CD14-positive monocyte (primary cell): ENCODE results near the gene HSPA12A. TPM values are rescaled to one million over a fixed set of nuclear protein-coding genes. Genes with fewer than 3 reads are reported as not detected.

Experiments used
- DNase-seq, 3 donors: peaks; one replicate each; pipeline ENCODE4 v3.0.0-alpha.2; 2011 to 2022
- H2AFZ ChIP-seq: 2 replicates; pipeline ENCODE4 v1.6.0; 2012; ENCODE audit warnings: mild to moderate bottlenecking, low read depth, low read length, inconsistent platforms; ENCODE audit not compliant: insufficient read depth, poor library complexity, severe bottlenecking
- H3K27ac ChIP-seq, 2 donors: 1 replicate in 1 of 2; 2 replicates in 1 of 2; pipeline ENCODE4 v1.5.1; 2012 to 2013; ENCODE audit warnings: low read length in 2 of 2, control low read depth in 1 of 2, inconsistent platforms in 1 of 2, low read depth in 1 of 2, mild to moderate bottlenecking in 1 of 2
- H3K27me3 ChIP-seq, 2 donors: one replicate each; pipeline versions ENCODE4 v1.6.0 to v1.6.1; 2011 to 2013; ENCODE audit warnings: low read length in 2 of 2; ENCODE audit not compliant: control insufficient read depth in 2 of 2, insufficient read depth in 2 of 2
- H3K36me3 ChIP-seq, 2 donors: replicated peaks in 1 of 2; 1 replicate in 1 of 2; 2 replicates in 1 of 2; pipeline versions ENCODE4 v1.5.1 to v1.6.1; 2012 to 2013; ENCODE audit warnings: low read length in 2 of 2, control low read depth in 1 of 2, inconsistent platforms in 1 of 2, mild to moderate bottlenecking in 1 of 2; ENCODE audit not compliant: insufficient read depth in 2 of 2, control insufficient read depth in 1 of 2
- H3K4me1 ChIP-seq, 2 donors: 1 replicate in 1 of 2; 2 replicates in 1 of 2; pipeline versions ENCODE4 v1.5.1 to v1.6.1; 2012 to 2013; ENCODE audit warnings: low read length in 2 of 2, control low read depth in 1 of 2, inconsistent platforms in 1 of 2, mild to moderate bottlenecking in 1 of 2, moderate library complexity in 1 of 2; ENCODE audit not compliant: insufficient read depth in 2 of 2, control insufficient read depth in 1 of 2
- H3K4me2 ChIP-seq: replicated peaks from 2 replicates; pipeline ENCODE3; 2012; ENCODE audit warnings: low read length, moderate library complexity, mild to moderate bottlenecking; ENCODE audit not compliant: poor library complexity, severe bottlenecking; ENCODE audit errors: extremely low read depth
- H3K4me3 ChIP-seq, 3 experiments: fragments of 200-600 bp in 1 of 3; sonication (generic) in 1 of 3; replicated peaks in 1 of 3; 1 replicate in 2 of 3; 2 replicates in 1 of 3; pipeline ENCODE4 v1.5.1; 2011 to 2013; ENCODE audit warnings: low read length in 3 of 3, mild to moderate bottlenecking in 3 of 3, control low read depth in 2 of 3, low read depth in 2 of 3, inconsistent platforms in 1 of 3, moderate library complexity in 1 of 3
- H3K79me2 ChIP-seq: 2 replicates; pipeline ENCODE4 v1.6.0; 2012; ENCODE audit warnings: mild to moderate bottlenecking, control low read depth, inconsistent platforms, low read length, moderate library complexity; ENCODE audit not compliant: insufficient read depth
- H3K9ac ChIP-seq: 2 replicates; pipeline ENCODE4 v1.6.0; 2017; ENCODE audit warnings: low read length, mild to moderate bottlenecking; ENCODE audit not compliant: insufficient read depth, poor library complexity, severe bottlenecking
- H3K9me3 ChIP-seq, 2 donors: replicated peaks in 1 of 2; 1 replicate in 1 of 2; 2 replicates in 1 of 2; pipeline versions ENCODE4 v1.5.1 to v1.6.1; 2012 to 2013; ENCODE audit warnings: low read length in 2 of 2, control low read depth in 1 of 2; ENCODE audit not compliant: control insufficient read depth in 1 of 2, insufficient read depth in 1 of 2
- H4K20me1 ChIP-seq: 2 replicates; pipeline ENCODE4 v1.6.0; 2012; ENCODE audit warnings: mild to moderate bottlenecking, low read length, control low read depth, moderate library complexity; ENCODE audit not compliant: insufficient read depth
- H3K27ac Mint-ChIP-seq, 7 donors: one replicate each; pipeline ENCODE4 v1.8.0; 2020; ENCODE audit warnings: mild to moderate bottlenecking in 7 of 7, mixed read lengths in 7 of 7, moderate library complexity in 6 of 7, inconsistent platforms in 2 of 7
- H3K27me3 Mint-ChIP-seq, 3 donors: one replicate each; pipeline ENCODE4 v1.8.0; 2021 to 2022; ENCODE audit warnings: low read depth in 3 of 3, mild to moderate bottlenecking in 3 of 3, mixed read lengths in 3 of 3, moderate library complexity in 3 of 3, inconsistent platforms in 1 of 3
- H3K36me3 Mint-ChIP-seq, 2 donors: one replicate each; pipeline ENCODE4 v1.8.0; 2020; ENCODE audit warnings: mixed read lengths in 2 of 2, inconsistent platforms in 1 of 2, mild to moderate bottlenecking in 1 of 2
- H3K4me1 Mint-ChIP-seq: one replicate; pipeline ENCODE4 v1.8.0; 2020; ENCODE audit warnings: mild to moderate bottlenecking, mixed read lengths
- H3K4me3 Mint-ChIP-seq, 2 donors: one replicate each; pipeline ENCODE4 v1.8.0; 2020; ENCODE audit warnings: mild to moderate bottlenecking in 2 of 2, mixed read lengths in 2 of 2, moderate library complexity in 1 of 2
- H3K9me3 Mint-ChIP-seq, 7 donors: one replicate each; pipeline ENCODE4 v1.8.0; 2020 to 2022; ENCODE audit warnings: mixed read lengths in 7 of 7, mild to moderate bottlenecking in 6 of 7, moderate library complexity in 6 of 7, inconsistent platforms in 2 of 7
- CTCF ChIP-seq: fragments of 200-600 bp; IDR thresholded peaks from one replicate; pipeline ENCODE4 v1.8.0; 2022; ENCODE audit warnings: antibody characterized with exemption, mild to moderate bottlenecking
- WGBS: methylation state at CpG from one replicate; pipeline ENCODE4 v1.1.5; 2013; ENCODE audit warnings: missing lambda C conversion rate; ENCODE audit not compliant: insufficient coverage; 5-methylcytosine and 5-hydroxymethylcytosine counted together
- intact Hi-C, 2 donors: fragments of 100-400 bp; cut with micrococcal nuclease; formaldehyde crosslinking; loops; one replicate each; pipeline versions ENCODE4 v1.15.0 to v1.15.1; 2023
- polyA plus RNA-seq, 3 donors: library from polyadenylated mRNA; depleted of rRNA in 1 of 3; unstranded in 2 of 3; stranded (reverse) in 1 of 3; fragments of 300-500 nt in 2 of 3; fragments of >200 nt in 1 of 3; fragmentation: Illumina TruSeq in 2 of 3; gene quantifications; 1 replicate in 2 of 3; 2 replicates in 1 of 3; pipeline ENCODE4 v1.2.3, GENCODE V29; 2012 to 2021

Gene HSPA12A
- polyA plus RNA-seq, 3 donors = 0.01 TPM; not detected in 2

- Histone ChIP-seq H3K27me3 (peaks cover 0 to 4% of the 10 kb centered on the region in 2 donors), H4K20me1 (no peaks in the 10 kb centered on the region), H2AFZ (no peak overlapping the region), H3K9me3 (no peaks in the 10 kb centered on the region), H3K9ac (no peak overlapping the region), H3K27ac (no peak overlapping the region), H3K4me2 (no peak overlapping the region), H3K4me3 (no peak overlapping the region), H3K4me1 (no peaks in the 10 kb centered on the region), H3K79me2 (no peaks in the 10 kb centered on the region), H3K36me3 (no peaks in the 10 kb centered on the region)
- TF ChIP-seq CTCF = no peak
- H3K4me1 Mint-ChIP-seq = no peaks in the 10 kb centered on the region
- no peak for DNase-seq
- no peak overlapping the region for H3K4me3 Mint-ChIP-seq
- WGBS = no CpG with 5 or more reads among the region's 1 CpG
- no peaks in the 10 kb centered on the region for H3K36me3 Mint-ChIP-seq
- intact Hi-C loops = no loop called here
- no peak overlapping the region for H3K27ac Mint-ChIP-seq
- H3K27me3 Mint-ChIP-seq = peaks cover 7 to 9% (median 8%) of the 10 kb centered on the region in 3 donors
- no peaks in the 10 kb centered on the region for H3K9me3 Mint-ChIP-seq
Observed at GRCh38 chr10:116719804-116720203, 22.6 kb downstream of the HSPA12A start.

- Histone ChIP-seq H3K27ac (no peak overlapping the region), H3K4me2 (no peak overlapping the region), H3K9ac (no peak overlapping the region), H3K4me3 (no peak overlapping the region), H3K79me2 (no peaks in the 10 kb centered on the region), H4K20me1 (no peaks in the 10 kb centered on the region), H3K36me3 (no peaks in the 10 kb centered on the region), H3K9me3 (no peaks in the 10 kb centered on the region), H3K27me3 (peaks cover 0 to 4% of the 10 kb centered on the region in 2 donors), H3K4me1 (no peaks in the 10 kb centered on the region), H2AFZ (no peak overlapping the region)
- intact Hi-C loops = no loop called here
- Mint-ChIP-seq H3K36me3 (no peaks in the 10 kb centered on the region), H3K4me1 (no peaks in the 10 kb centered on the region), H3K4me3 (no peak overlapping the region), H3K27me3 (peaks cover 2 to 10% (median 6%) of the 10 kb centered on the region in 3 donors), H3K27ac (no peak overlapping the region), H3K9me3 (no peaks in the 10 kb centered on the region)
- no peak for TF ChIP-seq CTCF
- no CpG with 5 or more reads among the region's 2 CpGs for WGBS
- DNase-seq = no peak
Observed at GRCh38 chr10:116718058-116718457, 24.3 kb downstream of the HSPA12A start.
